Urinary bladder (tissue), 4 donors: ENCODE results near the gene DPP7. TPM values are rescaled to one million over a fixed set of nuclear protein-coding genes. Genes with fewer than 3 reads are reported as not detected.
"Not testable (repeated sequence)": the region's sequence is repeated elsewhere in the genome, so short reads cannot be mapped to it uniquely, and the experiment has no call there.

Source experiments
- DNase-seq: peaks from one replicate; pipeline ENCODE4 v3.0.0-alpha.2; 2015; ENCODE audit errors: extremely low spot score
- H3K27ac ChIP-seq: one replicate; pipeline ENCODE4 v1.5.1; 2013; ENCODE audit warnings: low read depth, mild to moderate bottlenecking, moderate library complexity
- H3K36me3 ChIP-seq: one replicate; pipeline ENCODE4 v1.6.1; 2013; ENCODE audit warnings: mild to moderate bottlenecking, moderate library complexity; ENCODE audit not compliant: insufficient read depth
- H3K4me1 ChIP-seq: one replicate; pipeline ENCODE4 v1.6.1; 2013; ENCODE audit warnings: mild to moderate bottlenecking, moderate library complexity; ENCODE audit not compliant: insufficient read depth
- H3K4me3 ChIP-seq: one replicate; pipeline ENCODE4 v1.5.1; 2013; ENCODE audit warnings: low read depth, low read length
- WGBS: extraction: QIAGEN DNeasy Blood & Tissue Kit; methylation state at CpG from one replicate; pipeline ENCODE4 v1.1.7; 2013; 5-methylcytosine and 5-hydroxymethylcytosine counted together
- polyA plus RNA-seq: library from polyadenylated mRNA; stranded (reverse); fragments of 200-250 nt; gene quantifications from one replicate; pipeline ENCODE4 v1.2.3, GENCODE V29; 2013
- small RNA-seq: library from RNA; depleted of rRNA; stranded (forward); fragments of <200 nt; gene quantifications from one replicate; pipeline ENCODE3, GENCODE V24; 2014
- total RNA-seq: library from RNA; depleted of rRNA; stranded (reverse); fragments of >200 nt; gene quantifications from one replicate; pipeline ENCODE4 v1.2.3, GENCODE V29; 2014
- donor health status: healthy with polysubstance abuse.
- donor health status: healthy.

Gene DPP7
- total and polyA plus RNA-seq, 2 donors, result 18.5 to 162 TPM

DNA sequence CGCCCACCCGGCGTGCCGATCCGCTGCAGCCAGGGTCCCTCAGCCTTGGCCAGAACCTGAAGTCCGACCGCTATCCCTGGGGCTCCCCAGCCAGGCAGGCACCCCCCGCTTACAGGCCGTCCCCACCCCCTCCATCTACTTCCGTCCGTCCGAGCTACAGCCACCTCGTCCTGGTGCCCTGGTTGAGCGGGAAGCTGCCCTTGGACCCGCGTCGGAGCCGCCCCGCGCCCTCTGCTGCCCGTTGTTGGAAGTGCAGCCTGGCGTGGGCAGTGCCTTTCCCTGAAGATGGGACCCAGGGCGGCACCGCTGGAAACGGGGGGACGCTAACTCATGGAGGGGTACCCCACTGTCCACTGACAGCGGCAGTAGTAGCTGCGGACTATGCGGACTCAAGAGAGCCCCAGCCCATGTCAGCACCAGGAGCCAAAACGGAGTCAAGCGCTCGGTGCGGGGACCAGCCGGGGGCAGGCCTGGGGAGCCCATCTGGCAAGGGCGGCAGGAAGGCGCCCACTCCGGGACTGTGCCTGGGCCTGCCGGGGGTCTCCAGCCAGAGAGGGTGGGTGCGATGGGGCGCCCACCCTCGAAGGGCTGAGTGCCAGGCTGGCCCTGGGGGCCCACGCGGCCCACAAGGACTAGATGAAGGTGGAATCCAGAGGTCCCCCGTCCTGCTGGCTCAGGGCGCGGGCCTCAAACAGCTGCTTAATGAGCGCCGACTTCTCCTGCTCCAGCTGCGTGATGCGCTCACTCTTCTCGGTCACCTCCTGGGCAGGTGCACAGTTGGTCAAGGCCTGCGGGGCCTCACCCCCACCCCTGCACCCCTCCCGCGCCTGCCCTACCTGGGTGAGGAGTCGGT lies 50.3 kb downstream of the DPP7 start:
- H3K27ac ChIP-seq, result no peak overlapping the region
- no peaks in the 10 kb centered on the region for H3K4me1 ChIP-seq
- H3K4me3 ChIP-seq, result no peak overlapping the region
- no peak for DNase-seq
- no peaks in the 10 kb centered on the region for H3K36me3 ChIP-seq
- 50% methylated on average over 55 of the region's 55 CpGs for WGBS

GRCh38 chr9:137063311-137064026 lies 51.1 kb downstream of the DPP7 start:
- WGBS, result 84% methylated on average over 26 of the region's 26 CpGs
- DNase-seq, result no peak
- Histone ChIP-seq H3K4me3 (no peak overlapping the region), H3K36me3 (no peaks in the 10 kb centered on the region), H3K27ac (no peak overlapping the region), H3K4me1 (no peaks in the 10 kb centered on the region)

DNA sequence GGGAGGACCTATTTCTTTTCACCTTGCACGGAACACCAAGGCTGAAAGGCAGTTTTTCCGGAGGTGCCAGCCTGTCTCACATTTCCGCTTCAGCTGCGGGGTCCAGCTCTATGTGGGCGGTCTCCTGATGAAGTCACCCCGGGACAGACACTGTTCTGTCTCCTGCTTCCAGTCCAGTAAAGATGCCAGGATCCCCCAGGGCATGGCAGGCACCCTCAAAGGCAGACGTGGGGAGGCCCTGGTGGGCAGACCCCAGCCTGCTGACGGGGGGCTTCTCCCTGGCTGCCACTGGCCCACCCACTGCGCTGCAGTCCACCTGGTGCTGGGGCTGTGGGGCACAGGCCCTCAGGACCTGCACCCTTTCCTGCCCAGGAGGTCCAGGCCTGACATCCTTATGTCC lies 51.7 kb downstream of the DPP7 start:
- H3K27ac ChIP-seq, H3K4me1 ChIP-seq, H3K4me3 ChIP-seq, H3K36me3 ChIP-seq, DNase-seq: not testable (repeated sequence)
- WGBS, result 90% methylated on average over 7 of the region's 9 CpGs

- DNase-seq, result no peak
- Histone ChIP-seq H3K4me3 (no peak overlapping the region), H3K4me1 (no peaks in the 10 kb centered on the region), H3K27ac (no peak overlapping the region), H3K36me3 (no peaks in the 10 kb centered on the region)
- WGBS, result 89% methylated on average over 15 of the region's 15 CpGs
Measured at GRCh38 chr9:137062384-137062783, 52.1 kb downstream of the DPP7 start.

Small RNAs within 50 kb of the gene (small RNA-seq; reads per million reads assigned to genes)
- gene RF00153, result not detected

Other genes with a start within 250 kb of the DPP7 start
Only the 30 nearest of the 33 such genes appear.
- gene FBXW5, start 170.0 kb downstream of the DPP7 start, total RNA-seq, result 47.5 TPM
- 151 TPM for gene FBXW5, start 170.0 kb downstream of the DPP7 start, polyA plus RNA-seq
- 1.0 TPM for gene C8G, start 169.5 kb downstream of the DPP7 start, total RNA-seq
- gene C8G, start 169.5 kb downstream of the DPP7 start, polyA plus RNA-seq, result 1.2 TPM
- not detected for gene LCN12, start 162.5 kb downstream of the DPP7 start, total RNA-seq
- gene LCN12, start 162.5 kb downstream of the DPP7 start, polyA plus RNA-seq, result 0.41 TPM
- gene PTGDS, start 137.2 kb downstream of the DPP7 start, total RNA-seq, result 3.3 TPM
- 71.8 TPM for gene PTGDS, start 137.2 kb downstream of the DPP7 start, polyA plus RNA-seq
- gene LCNL1, start 131.7 kb downstream of the DPP7 start, total RNA-seq, result 0.11 TPM
- gene LCNL1, start 131.7 kb downstream of the DPP7 start, polyA plus RNA-seq, result 0.30 TPM
- gene PAXX, start 122.3 kb downstream of the DPP7 start, total RNA-seq, result 9.3 TPM
- gene PAXX, start 122.3 kb downstream of the DPP7 start, polyA plus RNA-seq, result 55.4 TPM
- 3.6 TPM for gene CLIC3, start 118.2 kb downstream of the DPP7 start, total RNA-seq
- gene CLIC3, start 118.2 kb downstream of the DPP7 start, polyA plus RNA-seq, result 11.0 TPM
- 11.1 TPM for gene ABCA2, start 86.5 kb downstream of the DPP7 start, total RNA-seq
- 30.8 TPM for gene ABCA2, start 86.5 kb downstream of the DPP7 start, polyA plus RNA-seq
- not detected for gene FUT7, start 82.6 kb downstream of the DPP7 start, total RNA-seq
- 0.18 TPM for gene FUT7, start 82.6 kb downstream of the DPP7 start, polyA plus RNA-seq
- 17.9 TPM for gene NPDC1, start 68.6 kb downstream of the DPP7 start, total RNA-seq
- 120 TPM for gene NPDC1, start 68.6 kb downstream of the DPP7 start, polyA plus RNA-seq
- gene ENTPD2, start 60.7 kb downstream of the DPP7 start, total RNA-seq, result 6.4 TPM
- 2.8 TPM for gene ENTPD2, start 60.7 kb downstream of the DPP7 start, polyA plus RNA-seq
- 3.2 TPM for gene SAPCD2, start 44.2 kb downstream of the DPP7 start, total RNA-seq
- 0.63 TPM for gene SAPCD2, start 44.2 kb downstream of the DPP7 start, polyA plus RNA-seq
- 4.0 TPM for gene UAP1L1, start 37.2 kb downstream of the DPP7 start, total RNA-seq
- gene UAP1L1, start 37.2 kb downstream of the DPP7 start, polyA plus RNA-seq, result 11.5 TPM
- gene MAN1B1, start 27.7 kb downstream of the DPP7 start, total RNA-seq, result 29.1 TPM
- 38.5 TPM for gene MAN1B1, start 27.7 kb downstream of the DPP7 start, polyA plus RNA-seq
- 0.26 TPM for gene GRIN1, start 24.4 kb upstream of the DPP7 start, total RNA-seq
- 0.18 TPM for gene GRIN1, start 24.4 kb upstream of the DPP7 start, polyA plus RNA-seq
- not detected for gene LRRC26, start 55.3 kb upstream of the DPP7 start, total RNA-seq
- gene LRRC26, start 55.3 kb upstream of the DPP7 start, polyA plus RNA-seq, result not detected
- gene TMEM210, start 57.3 kb upstream of the DPP7 start, total RNA-seq, result not detected
- not detected for gene TMEM210, start 57.3 kb upstream of the DPP7 start, polyA plus RNA-seq
- 18.6 TPM for gene ANAPC2, start 73.8 kb upstream of the DPP7 start, total RNA-seq
- gene ANAPC2, start 73.8 kb upstream of the DPP7 start, polyA plus RNA-seq, result 40.3 TPM
- 21.4 TPM for gene SSNA1, start 73.9 kb upstream of the DPP7 start, total RNA-seq
- 94.1 TPM for gene SSNA1, start 73.9 kb upstream of the DPP7 start, polyA plus RNA-seq
- 3.0 TPM for gene TPRN, start 86.0 kb upstream of the DPP7 start, total RNA-seq
- gene TPRN, start 86.0 kb upstream of the DPP7 start, polyA plus RNA-seq, result 9.3 TPM
- 24.2 TPM for gene TMEM203, start 90.9 kb upstream of the DPP7 start, total RNA-seq
- 41.2 TPM for gene TMEM203, start 90.9 kb upstream of the DPP7 start, polyA plus RNA-seq
- 3.2 TPM for gene NDOR1, start 91.0 kb upstream of the DPP7 start, total RNA-seq
- 10.4 TPM for gene NDOR1, start 91.0 kb upstream of the DPP7 start, polyA plus RNA-seq
- gene RNF208, start 107.5 kb upstream of the DPP7 start, total RNA-seq, result not detected
- 8.1 TPM for gene RNF208, start 107.5 kb upstream of the DPP7 start, polyA plus RNA-seq
- gene CYSRT1, start 110.4 kb upstream of the DPP7 start, total RNA-seq, result 0.42 TPM
- 0.71 TPM for gene CYSRT1, start 110.4 kb upstream of the DPP7 start, polyA plus RNA-seq
- not detected for gene RNF224, start 112.8 kb upstream of the DPP7 start, total RNA-seq
- 0.09 TPM for gene RNF224, start 112.8 kb upstream of the DPP7 start, polyA plus RNA-seq
- not detected for gene SLC34A3, start 116.2 kb upstream of the DPP7 start, total RNA-seq
- 0.05 TPM for gene SLC34A3, start 116.2 kb upstream of the DPP7 start, polyA plus RNA-seq
- gene TUBB4B, start 126.6 kb upstream of the DPP7 start, total RNA-seq, result 57.9 TPM
- gene TUBB4B, start 126.6 kb upstream of the DPP7 start, polyA plus RNA-seq, result 239 TPM
- not detected for gene STPG3, start 136.6 kb upstream of the DPP7 start, total RNA-seq
- not detected for gene STPG3, start 136.6 kb upstream of the DPP7 start, polyA plus RNA-seq
- gene NELFB, start 140.6 kb upstream of the DPP7 start, total RNA-seq, result 28.9 TPM
- gene NELFB, start 140.6 kb upstream of the DPP7 start, polyA plus RNA-seq, result 64.2 TPM
- 2.0 TPM for gene TOR4A, start 163.0 kb upstream of the DPP7 start, total RNA-seq
- 8.1 TPM for gene TOR4A, start 163.0 kb upstream of the DPP7 start, polyA plus RNA-seq